Vagina (tissue), 2 donors: ENCODE measurements around the gene KCTD16.

Source experiments
- POLR2A ChIP-seq, 2 donors: fragments of 450-650 bp; IDR thresholded peaks; one replicate each; pipeline ENCODE4 v1.6.1; 2017; ENCODE audit warnings: antibody characterized with exemption in 2 of 2, mild to moderate bottlenecking in 2 of 2, moderate library complexity in 2 of 2
- TF ChIP-seq, protein P1 (sequence below), 3 experiments: fragments of 450-650 bp in 2 of 3; fragments of 200-600 bp in 1 of 3; sonication (generic) in 1 of 3; IDR thresholded peaks; one replicate each; pipeline ENCODE4 v1.5.1; 2017 to 2019; ENCODE audit warnings: antibody characterized with exemption in 3 of 3, mild to moderate bottlenecking in 2 of 3, moderate library complexity in 2 of 3

DNA sequence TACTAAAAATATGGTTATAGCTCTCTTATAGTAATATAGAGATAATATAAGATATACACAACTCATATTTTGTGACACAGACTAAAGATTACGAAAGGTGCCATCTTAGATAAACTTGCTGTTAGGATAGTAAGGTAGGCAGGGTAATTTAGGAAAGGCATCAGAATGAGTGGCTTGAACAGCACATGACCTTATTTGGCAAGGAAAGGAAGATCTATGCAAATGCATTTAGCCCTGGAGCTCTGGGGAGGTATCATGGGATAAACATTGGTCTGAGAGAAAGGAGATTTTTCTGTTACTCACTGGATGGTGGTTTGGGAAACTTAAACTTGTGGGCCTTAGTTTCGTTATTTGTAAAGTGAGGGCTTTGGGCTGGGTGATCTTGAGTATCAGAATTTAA is 65.8 kb downstream of the KCTD16 start:
- TF ChIP-seq, protein P1, sequence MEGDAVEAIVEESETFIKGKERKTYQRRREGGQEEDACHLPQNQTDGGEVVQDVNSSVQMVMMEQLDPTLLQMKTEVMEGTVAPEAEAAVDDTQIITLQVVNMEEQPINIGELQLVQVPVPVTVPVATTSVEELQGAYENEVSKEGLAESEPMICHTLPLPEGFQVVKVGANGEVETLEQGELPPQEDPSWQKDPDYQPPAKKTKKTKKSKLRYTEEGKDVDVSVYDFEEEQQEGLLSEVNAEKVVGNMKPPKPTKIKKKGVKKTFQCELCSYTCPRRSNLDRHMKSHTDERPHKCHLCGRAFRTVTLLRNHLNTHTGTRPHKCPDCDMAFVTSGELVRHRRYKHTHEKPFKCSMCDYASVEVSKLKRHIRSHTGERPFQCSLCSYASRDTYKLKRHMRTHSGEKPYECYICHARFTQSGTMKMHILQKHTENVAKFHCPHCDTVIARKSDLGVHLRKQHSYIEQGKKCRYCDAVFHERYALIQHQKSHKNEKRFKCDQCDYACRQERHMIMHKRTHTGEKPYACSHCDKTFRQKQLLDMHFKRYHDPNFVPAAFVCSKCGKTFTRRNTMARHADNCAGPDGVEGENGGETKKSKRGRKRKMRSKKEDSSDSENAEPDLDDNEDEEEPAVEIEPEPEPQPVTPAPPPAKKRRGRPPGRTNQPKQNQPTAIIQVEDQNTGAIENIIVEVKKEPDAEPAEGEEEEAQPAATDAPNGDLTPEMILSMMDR (IDR thresholded peaks at IDR 0.05) = no peak
- no peak for TF ChIP-seq POLR2A (IDR thresholded peaks at IDR 0.05)
